Stimulated activated CD8-positive, alpha-beta memory T cell treated with anti-CD3 and anti-CD28 coated beads, Interleukin-4, amount 100 ng/mL, for 4 hours (primary cell): ENCODE data around the gene ZG16.

Experiments used
- DNase-seq, 2 donors: peaks; one replicate each; pipeline ENCODE4 v3.0.0-alpha.2; 2020; ENCODE audit warnings: low read depth in 2 of 2, low spot score in 1 of 2

Gene ZG16

DNA sequence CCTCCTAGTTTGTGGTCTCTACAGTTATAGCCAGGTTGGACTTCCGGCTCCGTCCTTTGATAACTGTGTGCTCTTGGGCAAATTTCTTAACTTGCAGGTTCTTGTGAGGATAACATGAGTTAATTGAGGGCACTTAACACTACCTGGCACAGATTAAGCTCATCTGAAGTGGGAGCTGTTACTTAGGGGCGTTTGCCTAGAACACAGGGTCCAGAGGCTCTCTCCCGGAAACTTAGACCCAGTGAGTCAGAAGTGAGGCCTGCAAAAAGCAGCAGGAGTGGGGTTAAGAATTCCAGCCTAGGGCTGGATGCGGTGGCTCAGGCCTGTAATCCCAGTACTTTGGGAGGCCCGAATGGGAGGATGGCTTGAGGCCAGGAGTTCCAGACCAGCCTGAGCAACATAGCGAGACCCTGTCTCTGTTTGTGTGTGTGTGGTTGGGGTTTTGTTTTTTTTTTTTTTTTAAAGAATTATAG is 43.6 kb downstream of the ZG16 start:
- DNase-seq = no peak

DNA sequence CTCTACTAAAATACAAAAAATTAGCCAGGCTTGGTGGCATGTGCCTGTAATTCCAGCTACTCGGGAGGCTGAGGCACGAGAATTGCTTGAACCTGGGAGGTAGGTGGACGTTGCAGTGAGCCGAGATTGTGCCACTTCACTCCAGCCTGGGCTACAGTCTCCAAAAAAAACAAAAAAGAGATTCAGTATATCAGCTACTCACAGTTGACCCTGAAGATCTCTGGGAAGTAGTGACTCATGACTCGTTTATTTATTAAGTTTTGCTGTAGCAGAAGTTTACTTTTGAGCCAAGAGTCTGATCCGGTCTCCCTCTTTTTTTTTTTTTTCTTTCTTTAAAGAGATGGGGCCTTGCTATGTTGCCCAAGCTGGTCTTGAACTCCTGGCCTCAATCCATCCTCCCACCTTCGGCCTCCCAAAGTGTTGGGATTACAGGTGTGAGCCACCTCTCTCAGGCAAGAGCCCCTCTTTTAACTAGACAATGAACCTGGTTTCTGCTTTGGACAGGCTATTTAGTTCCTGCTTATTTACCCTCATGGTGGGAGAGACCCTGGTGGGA is 46.6 kb downstream of the ZG16 start:
- no peak for DNase-seq

- no peak for DNase-seq
These were observed 47.3 kb downstream of the ZG16 start for GRCh38 chr16:29825145-29826044.

DNA sequence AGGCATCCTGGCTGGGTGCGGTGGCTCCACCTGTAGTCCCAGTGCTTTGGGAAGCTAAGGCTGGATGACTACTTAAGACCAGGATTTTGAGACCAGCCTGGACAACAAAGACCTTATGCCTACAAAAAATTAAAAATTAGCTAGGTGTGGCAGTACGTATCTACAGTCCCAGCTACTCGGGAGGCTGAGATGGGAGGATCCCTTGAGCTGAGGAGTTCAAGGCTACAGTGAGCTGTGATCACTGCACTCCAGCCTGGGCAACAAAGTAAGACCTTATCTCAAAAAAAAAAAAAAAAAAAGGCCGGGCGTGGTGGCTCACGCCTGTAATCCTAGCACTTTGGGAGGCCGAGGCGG is 48.3 kb downstream of the ZG16 start:
- DNase-seq = no peak

GRCh38 chr16:29830774-29831173 is 52.7 kb downstream of the ZG16 start:
- no peak for DNase-seq

DNA sequence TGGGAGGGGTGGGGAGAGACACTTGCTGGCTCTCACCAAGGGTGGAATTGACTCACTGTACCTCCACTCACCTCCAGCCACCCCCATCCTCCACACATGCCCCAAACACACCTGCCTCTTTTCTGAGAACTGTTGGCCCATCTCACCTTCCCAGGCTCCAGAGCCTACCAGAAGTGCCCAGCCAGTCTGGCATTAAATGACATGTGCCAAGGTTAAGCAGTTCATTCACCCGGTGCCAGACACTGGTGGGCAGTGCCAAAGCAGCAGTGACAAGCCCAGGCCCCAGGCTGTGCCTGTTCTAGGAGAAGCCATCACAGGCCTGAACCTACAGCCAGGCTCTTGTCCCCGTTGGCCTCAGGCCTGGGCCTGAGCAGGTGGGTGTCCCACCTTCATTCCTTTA is 53.4 kb downstream of the ZG16 start:
- DNase-seq = no peak
